Measurements from ENCODE around the gene PARS2. TPM values are rescaled to one million over a fixed set of nuclear protein-coding genes. Genes with fewer than 3 reads are reported as not detected.

Gene PARS2
- 3.7 TPM for total RNA-seq

DNA sequence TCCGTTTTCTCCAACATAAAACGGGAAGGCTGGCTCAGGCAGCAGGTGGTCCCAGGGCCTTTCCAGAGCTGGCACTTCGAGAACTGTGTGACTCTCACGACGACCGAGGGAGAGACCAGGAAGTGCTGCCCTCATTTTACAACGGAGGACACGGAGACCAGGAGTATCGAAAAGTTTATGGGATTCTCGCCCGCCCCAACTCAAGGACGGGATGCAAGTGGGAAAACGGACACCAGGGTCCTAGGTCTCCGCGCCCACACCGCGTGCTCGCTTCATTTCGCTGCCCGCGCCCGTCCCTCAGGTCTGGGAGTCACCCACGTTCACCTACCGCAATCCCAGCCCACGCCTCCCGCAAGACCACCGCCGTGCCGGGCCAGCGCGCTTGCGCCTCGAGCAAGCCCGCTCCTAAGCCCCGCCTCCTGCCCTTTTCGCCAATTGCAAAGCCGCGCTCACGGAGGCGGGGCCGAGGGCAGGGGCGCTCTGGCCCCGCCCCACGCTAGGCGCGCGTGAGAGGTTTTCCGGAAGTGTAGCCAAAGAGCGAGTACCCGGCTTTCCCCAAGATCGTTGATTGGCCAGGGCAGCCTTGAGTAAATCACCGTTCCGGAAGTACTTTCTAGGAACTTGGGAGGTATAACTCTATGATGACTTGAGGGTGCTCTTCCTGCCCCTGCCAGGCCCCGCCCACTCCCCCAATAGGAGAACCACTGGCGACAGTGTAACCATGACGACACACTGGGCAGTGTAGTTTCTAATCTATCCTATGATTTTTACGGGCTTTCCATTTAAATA lies at the start of gene PARS2:
Gene PARS2, minus strand, starts transcription at position 391 of the 789 bp plus-strand sequence. CDS start 5,362 bp downstream, outside the sequence.
- peak; percentile 95 for DNase-seq

DNA sequence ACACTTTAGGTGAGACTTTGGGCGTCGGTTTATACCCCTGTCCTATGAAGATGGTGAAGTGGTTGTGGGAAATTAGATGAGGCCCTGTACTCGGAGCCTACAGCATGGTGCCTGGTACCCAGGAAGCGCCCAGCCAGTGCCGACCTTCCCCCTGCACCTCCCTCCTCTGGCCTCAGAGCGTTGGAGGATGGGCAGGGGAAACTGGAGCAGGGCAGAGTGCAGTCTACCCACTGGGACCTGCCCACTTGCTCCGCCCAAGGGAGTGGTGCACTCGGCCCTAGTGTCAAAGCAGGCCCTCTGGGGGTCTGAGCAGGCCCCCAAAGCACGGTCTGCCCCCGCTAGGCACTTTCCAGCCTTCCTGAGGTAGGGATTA lies 49.8 kb upstream of the PARS2 start:
- DNase-seq = no peak

DNA sequence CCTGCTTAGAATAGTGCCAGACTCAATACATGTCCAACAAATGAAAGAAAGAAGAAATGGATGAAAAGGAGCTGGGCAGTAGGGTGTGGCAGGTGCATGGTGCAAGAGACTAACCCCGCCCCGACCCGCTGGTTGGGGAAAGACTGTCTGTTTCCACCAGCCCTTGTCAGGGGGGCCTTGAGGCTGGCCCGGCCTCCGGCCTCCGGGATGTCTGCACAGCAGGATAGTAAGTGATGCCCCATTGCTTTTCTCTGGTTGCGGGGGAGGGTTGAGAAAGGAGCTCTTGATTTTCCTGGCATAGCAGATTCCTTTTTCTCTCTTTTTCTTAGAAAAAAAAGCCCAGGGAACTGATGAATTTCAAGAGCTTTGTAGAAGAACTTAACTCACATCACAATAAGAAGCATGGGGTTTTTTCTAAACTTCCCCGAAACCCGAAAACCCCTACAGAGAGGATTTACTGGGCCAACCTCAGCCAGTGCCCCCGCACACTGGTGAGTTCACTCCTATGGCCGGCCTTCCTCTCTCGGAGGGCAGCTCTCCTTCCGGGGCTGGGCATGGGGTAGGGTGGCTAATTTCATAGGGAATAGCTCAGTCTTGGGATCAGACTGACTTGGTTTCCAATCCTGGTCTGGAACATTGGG lies 49.3 kb upstream of the PARS2 start:
- DNase-seq = no peak

DNA sequence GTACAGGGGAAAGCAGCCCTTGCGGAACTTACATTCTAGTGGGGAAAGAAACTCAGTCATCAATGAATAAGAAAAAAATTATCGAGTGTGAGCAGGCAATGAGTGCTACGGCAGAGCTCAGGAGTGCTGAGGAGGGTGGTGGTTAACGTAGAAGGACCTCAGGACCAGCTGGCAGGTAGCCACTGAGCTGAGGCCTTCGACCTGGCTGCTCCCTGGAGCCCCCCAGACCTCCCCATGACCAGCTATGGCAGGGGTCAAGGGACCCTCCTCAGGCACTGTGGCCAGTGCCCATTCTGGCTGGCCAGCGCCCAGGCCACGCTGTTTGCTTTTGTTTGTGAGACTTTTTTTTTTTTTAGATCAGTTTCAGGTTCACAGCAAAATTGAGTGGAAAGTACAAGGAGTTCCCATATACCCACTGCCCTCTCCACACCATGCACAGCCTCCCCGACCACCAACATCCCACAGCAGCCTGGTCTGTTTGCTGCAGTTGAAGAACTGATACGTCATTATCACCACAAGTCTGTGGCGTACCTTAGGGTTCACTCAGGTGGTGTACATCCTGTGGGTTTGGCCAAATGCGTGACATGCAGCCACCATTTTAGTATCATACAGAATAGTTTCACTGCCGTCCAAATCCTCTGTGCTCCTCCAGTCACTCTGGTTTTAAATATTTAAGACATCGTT lies 48.6 kb upstream of the PARS2 start:
- DNase-seq = no peak

DNA sequence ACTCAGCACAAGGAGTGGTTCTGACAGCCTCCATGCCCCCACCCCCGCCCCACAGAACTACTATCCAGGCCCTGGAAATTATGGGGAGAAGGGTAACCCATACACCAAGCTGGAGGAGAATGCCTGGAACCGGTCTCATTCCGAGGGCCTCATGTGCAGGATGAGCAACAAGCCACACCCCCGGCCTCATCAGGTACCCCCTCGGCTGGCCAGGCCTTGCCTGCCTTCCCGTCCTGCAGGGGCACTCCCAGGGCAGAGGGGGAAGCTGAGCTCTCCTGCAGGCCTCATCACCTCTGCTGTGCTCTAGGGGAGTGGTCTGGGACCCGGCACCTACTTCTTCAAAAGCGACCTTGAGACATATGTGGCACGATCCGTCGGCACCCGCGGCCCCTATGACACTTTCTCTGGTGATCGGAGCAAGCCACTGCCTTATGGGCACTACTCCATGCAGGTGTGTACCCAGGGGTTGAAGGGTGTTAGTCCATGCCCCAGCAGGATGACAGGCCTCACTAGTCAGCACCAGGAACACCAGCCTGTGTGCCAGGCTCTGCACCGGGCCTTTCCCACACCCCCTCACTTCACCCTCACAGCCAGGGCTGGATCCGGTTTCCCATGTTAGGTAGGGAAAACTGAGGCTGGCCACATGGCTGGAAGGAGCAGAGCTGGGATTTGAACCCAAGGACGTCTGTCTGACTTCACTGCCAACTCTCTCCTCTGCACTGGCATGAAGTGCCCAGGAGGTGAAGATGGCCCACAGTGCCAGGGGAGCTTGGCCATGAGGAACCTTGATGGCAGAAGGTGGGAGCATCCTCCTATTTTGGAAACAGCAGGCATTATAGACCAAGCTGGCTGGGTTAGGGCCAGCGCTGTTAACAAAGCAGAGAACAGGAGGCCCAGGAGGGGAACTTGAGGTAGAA lies 47.7 kb upstream of the PARS2 start:
- DNase-seq = no peak

DNA sequence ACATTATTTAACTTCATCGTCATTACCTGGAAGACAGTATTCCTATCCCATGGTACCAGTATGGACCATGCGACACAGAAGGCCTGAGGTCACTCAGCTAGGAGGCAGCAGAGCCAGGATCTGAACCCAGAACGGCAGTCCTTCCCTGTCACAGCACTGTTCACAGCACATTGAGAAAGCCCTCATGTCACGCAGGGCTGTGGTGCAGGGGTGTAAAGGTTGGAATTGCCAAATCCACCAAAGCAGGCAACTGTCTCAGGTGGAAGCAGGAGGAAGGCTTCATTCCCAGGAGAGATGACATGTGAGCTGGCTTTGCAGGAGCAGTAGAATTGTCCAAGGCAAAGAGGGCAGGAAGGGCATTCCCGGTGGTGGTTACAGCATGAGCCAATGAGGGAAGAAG lies 46.7 kb upstream of the PARS2 start:
- DNase-seq = no peak

DNA sequence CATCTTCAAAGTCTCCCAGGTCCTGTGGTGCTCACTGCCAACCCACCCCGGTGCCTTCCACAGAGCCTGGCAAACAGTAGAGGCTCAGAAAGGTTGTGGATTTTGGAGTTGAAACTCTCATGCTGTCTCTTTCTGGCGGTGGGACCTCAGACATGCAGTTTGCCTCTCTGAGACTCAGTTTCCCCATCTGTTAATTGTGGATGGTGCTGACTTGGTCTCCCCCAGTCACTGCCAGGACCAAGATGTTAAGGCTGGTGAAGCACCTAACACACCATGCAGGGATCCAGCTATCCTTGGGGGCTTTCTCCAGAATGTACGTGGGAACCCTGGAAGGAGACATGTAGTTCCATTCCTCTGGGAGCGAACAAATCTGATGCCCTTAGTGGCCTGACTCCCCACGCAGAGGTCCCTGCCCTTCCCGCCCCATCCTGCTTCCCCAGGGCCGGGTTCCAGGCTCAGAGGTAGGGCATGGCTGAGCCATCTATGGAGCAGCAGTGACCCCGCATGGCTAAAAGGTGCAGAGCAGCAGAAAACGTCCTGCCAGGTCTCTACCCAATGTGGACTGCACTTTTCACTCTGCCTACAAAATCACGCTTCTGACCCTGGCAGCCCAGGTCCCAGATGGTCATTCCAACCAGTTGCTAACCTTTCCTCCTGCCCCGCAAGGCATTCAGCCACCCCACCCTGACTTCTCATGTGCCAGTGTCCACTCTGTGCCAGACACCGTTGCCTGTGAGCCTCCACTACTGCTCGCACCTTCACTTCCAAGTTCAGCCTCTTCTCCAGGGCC lies 46.0 kb upstream of the PARS2 start:
- peak; percentile 15 for DNase-seq

DNA sequence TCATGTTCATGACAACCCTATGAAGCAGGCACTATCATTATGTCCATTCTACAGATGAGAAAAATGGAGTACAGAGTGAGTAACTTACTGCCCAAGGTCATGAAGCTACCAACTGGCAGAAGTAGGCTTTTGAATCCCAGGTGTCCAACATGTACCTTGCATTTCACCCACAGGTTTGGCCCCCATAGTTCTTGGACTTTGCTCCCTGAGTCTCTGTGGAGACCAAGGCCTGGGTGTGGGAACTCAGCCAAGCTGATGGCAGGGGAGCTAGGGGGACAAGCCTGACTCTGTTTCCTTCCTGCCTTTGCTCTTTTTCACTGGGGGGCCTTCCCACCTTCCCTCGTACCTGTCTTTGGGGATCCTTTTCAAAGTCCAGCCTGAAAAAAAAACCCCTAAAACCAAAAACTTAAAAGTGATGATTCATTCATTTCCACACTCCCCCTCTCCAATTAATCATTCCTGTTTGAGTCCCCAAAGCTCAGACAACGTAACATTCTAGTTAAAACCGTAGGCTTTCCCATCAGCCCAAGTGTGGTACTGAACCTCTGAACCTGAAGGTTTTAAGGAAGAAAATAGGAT lies 45.3 kb upstream of the PARS2 start:
- DNase-seq = no peak

DNA sequence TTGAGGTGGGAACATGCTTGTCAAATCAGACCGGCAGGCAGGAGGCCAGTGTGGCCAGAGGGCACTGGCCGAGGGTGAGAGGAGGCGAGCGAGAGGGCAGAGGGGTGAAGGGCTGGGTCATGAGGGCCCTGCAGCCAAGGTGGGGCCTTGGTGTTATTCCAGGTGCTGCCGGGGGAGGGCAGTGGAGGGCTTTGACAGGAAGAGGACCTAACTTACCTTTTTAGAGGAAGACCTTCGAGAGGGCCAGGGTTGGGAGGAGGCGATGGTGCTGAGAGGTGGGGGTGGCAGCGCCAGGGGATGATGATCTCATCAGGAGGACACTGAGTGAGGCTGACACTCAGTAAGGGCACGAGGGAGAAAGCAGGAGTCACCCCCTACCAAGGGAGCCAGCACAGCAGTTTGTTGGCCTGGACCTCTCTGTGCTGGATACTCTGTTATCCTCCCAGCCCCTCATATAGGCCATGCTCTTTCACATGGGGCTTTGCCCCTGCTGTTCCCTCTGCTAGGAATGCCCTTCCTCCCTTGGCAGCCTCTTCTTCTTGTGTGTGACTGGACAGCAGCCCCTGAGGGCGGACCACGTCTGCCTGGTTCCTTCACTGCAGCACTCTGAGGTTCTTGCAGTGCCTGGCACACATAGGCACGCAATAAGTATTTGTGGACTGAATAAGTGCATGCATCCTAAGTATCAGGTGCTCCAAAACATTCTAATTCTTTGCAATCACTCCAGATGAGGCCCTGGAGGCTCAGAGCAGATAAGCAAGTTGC lies 44.3 kb upstream of the PARS2 start:
- DNase-seq = no peak

DNA sequence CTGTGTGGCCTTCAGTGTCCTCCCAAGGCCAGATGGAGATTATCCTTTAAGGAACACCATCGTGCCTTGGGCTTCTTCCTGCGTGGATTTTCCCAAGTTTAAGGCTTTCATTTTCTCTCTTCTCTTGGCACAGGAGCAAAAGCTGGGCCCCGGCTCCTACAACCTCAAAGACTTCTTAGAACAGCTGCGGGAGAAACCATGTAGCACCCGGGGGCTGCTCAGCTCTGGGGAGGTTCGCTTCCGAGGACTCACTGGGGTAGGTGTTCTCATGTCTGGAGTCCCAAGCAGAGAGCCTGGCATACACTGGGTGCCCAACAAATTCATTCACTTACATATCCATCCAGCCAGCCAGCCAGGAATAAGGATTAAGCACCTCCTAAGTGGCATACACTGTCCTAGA lies 43.4 kb upstream of the PARS2 start:
- no peak for DNase-seq

DNA sequence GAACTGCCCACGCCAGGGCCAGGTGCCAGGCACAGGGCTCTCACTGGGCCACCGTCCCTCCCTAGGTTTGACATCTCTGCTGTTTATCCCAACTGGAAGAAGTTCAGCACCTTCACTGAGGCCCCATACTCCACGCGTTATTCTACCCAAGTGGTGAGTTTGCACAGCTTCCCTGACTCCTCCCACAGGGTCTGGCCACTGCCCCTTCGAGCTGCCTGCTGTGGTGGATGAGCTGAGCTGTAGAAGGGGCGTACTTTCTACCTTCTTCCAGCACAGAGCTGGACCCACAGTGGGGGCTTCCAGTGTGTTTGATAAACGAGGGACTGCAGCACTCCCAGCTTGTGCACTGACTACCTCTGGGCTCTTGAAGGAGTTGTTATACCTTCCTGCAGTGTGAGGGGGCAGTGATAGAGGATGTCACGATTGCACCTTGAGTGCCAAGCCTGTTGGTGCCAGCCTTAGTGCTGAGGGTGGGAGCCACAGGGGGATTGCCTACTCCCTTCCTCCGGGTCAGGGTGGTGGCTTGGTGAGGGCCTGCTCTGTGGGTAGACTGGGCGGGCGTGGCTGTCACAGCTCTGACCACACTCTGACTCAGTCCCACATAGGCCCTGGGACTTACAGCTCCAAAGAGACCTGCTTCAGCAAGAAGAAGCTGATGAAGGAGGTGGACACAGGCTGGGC lies 42.7 kb upstream of the PARS2 start:
- no peak for DNase-seq

DNA sequence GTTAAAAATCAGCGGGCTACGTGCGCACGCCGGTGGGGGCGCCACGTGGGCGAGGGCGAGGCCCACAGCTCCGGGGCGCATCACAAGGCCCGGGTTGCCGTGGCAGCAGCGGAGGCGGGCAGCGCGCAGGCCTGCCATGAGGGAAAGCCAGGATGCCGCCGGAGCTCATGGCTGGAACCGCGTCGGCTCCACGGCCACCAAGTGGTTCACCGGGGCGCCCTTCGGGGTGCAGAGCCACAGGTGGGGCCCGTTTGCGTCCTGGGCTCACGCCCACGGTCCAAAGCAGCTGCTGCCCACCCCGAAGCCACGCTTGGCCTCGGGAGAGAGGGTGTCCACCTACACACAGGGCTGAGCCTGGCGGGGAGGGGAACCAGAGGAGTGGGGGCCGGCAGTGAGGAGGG lies 41.7 kb upstream of the PARS2 start:
- no peak for DNase-seq

DNA sequence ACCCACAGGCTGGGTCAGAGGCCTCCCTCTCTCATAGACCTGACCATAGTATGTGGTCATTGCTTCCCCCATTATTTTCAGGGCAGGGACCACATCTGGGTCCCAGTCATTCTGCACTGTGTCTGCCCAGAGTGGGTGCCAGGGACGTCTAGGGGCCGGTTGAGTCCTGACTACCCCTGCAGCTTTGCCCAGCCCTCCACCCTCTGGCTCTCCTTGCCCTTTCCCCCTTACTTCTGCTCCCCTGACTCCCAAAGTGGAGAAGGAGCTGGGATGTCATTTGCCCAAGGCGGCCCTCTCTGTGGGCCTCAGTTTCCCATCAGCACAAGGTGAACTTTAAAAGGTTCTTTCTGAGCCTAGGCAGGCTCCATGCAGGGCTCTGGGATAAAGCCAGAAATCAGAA lies 41.1 kb upstream of the PARS2 start:
- no peak for DNase-seq

DNA sequence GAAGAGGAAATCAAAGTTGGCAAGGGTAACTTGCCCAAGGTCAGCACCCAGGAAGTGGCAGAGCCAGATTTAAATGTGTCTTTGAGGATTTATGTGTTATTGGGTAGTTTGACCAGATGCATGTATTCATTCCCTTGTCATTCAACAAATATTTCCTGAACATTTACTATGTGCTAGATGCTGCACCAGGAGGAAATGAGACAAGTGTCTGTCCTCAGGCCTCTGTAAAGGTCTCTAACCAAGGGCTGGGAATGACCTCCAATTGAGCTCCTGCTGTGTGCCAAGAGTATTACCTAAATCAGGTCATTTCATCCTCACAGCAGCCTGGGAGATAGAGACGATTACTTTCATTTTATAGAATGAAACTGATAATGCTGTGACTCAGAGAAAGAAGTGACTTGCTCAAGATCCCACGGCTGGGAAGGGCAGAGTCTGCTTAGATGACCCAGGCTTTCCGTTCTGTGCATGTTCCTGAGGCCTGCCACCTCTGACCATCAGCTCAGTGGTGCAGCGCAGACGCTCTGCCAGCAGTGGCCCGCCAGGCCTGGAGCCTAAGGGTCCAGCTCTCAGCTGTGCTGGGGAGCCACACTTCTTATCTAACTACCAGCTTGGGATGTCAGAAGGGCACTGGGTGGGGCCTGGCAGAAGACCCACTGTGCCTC lies 40.3 kb upstream of the PARS2 start:
- DNase-seq = no peak

DNA sequence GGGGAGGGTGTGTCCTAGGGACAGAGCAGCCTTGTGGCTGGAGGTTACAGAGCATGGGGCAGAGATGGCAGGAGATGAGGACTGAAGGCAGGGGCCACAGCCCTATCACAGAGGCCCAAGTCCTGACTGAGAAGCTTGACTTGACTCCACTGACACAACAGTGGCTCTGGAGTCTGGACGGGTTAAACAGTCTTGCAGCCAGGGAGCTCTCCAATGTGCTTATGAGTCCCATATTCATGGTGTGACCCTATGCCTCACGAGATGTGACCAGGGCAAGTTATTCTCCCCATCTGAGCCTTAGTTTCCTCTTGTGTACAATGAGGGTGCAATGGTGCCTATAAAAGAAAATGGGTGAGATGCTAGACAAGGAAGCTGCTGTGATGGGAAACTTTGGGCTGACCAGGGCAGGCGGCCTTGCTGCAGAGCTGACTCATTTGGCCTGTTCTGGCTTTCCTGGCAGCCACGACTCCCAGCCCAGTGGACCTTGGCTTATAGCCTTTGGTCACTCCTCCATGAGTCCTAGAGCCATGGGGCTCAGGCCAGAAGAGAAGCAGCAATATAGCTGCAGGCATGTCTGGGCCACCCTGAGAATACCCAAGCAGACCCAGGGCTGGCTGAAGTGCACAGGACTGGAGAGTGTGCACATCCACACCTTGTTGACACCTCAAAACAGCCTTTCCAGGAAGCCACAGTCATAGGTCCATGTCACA lies 39.6 kb upstream of the PARS2 start:
- no peak for DNase-seq

DNA sequence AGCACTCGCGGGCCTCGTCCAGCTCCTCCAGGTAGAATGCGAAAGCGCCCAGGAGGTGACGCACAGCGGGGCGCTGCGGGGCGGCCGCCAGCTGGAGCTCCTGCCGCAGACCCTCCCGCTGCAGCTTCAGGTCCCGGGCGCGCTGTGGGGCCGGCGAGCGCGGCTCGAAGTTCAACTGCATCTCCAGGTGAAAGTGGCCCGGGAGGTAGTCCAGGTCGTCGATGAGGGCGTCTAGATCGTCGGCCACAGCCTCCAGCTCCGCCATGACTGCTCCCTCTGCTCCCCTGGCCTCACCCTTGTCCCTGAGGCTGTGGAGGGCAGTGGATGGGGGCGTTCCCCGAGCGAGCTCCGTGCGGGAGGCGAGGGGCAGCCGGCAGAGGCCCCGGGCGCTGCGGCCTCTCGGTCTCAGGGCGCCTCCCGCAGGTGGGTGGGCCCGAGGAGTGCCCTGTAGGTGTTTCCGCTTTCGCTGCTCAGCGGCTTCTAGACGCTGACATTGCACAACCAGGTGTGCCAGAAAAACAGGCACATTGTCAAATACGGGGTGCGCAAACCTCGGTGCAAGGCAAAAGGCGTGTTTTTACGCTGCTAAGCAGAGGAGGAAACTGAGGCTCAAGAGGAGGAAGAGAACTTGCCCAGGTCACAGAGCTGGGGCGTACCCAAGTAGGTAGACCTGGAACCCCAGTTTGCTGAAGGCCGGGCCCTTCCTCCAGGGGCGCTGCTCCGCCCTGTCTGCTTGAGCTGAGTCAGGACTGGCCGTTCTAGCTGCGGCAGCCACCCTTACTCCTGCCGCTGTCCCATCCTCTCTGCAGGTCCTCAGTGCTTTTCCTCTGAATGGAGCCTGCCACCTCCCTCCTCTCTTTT lies 36.8 kb upstream of the PARS2 start, which contains the start of gene TTC22:
Gene TTC22, minus strand, starts transcription at position 425 of the 861 bp plus-strand sequence. Its CDS starts 160 bp downstream, at position 265.
- no peak for DNase-seq
